Progenitor cell of endocrine pancreas (in vitro differentiated cells): ENCODE results near the gene PTPRB. TPM values are rescaled to one million over a fixed set of nuclear protein-coding genes. Genes with fewer than 3 reads are reported as not detected.

Source experiments
- DNase-seq: peaks from one replicate; pipeline ENCODE4 v3.0.0; 2021; ENCODE audit warnings: low spot score; ENCODE audit not compliant: unreplicated experiment
- H3K27ac Mint-ChIP-seq: 2 replicates; pipeline ENCODE4 v1.8.0; 2021; ENCODE audit warnings: mild to moderate bottlenecking, moderate library complexity, mixed read lengths
- H3K27me3 Mint-ChIP-seq: 2 replicates; pipeline ENCODE4 v1.8.0; 2021; ENCODE audit warnings: mixed read lengths
- H3K36me3 Mint-ChIP-seq: 2 replicates; pipeline ENCODE4 v1.8.0; 2022; ENCODE audit warnings: mixed read lengths; ENCODE audit not compliant: insufficient read depth
- H3K4me1 Mint-ChIP-seq: 2 replicates; pipeline ENCODE4 v1.8.0; 2021; ENCODE audit warnings: low read depth, mixed read lengths
- H3K4me3 Mint-ChIP-seq: 2 replicates; pipeline ENCODE4 v1.8.0; 2021; ENCODE audit warnings: low read depth, mild to moderate bottlenecking, moderate library complexity, mixed read lengths
- H3K9me3 Mint-ChIP-seq: 2 replicates; pipeline ENCODE4 v1.8.0; 2021; ENCODE audit warnings: low read depth, mixed read lengths
- total RNA-seq: library from RNA; stranded (reverse); gene quantifications from 2 replicates; pipeline ENCODE4 v1.2.1, GENCODE V29; 2021
- TF ChIP-seq, protein P1 (sequence below): fragments of 200-600 bp; sonication (generic); IDR thresholded peaks from one replicate; pipeline ENCODE4 v1.5.0; 2021; ENCODE audit warnings: antibody characterized with exemption, mild to moderate bottlenecking; ENCODE audit not compliant: unreplicated experiment

PTPRB gene
- total RNA-seq, 1 donor from 2014 or later = 0.38 TPM

DNA sequence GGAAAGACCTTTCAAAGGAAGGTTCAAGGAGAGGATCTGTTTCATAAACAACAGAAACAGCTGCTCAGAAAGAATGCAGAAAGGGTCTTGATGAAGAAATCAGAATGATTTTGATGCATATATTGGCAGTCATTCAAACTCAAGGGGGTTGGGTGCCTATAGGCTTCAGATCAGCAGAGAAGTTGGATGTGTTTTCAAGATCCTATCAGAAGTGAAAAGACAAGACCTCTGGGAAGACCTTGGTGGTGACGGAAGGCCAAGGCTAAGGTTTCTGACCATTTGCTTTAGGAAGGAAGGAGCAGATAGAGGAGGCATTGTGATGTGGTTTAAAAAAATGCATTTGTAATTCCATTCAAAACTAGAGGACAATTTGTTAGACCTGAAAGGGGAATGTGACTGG, 15.2 kb upstream of the PTPRB start:
- no peaks in the 10 kb centered on the region for H3K36me3 Mint-ChIP-seq
- no peak overlapping the region for H3K4me3 Mint-ChIP-seq
- H3K4me1 Mint-ChIP-seq = no peaks in the 10 kb centered on the region
- TF ChIP-seq, protein P1, sequence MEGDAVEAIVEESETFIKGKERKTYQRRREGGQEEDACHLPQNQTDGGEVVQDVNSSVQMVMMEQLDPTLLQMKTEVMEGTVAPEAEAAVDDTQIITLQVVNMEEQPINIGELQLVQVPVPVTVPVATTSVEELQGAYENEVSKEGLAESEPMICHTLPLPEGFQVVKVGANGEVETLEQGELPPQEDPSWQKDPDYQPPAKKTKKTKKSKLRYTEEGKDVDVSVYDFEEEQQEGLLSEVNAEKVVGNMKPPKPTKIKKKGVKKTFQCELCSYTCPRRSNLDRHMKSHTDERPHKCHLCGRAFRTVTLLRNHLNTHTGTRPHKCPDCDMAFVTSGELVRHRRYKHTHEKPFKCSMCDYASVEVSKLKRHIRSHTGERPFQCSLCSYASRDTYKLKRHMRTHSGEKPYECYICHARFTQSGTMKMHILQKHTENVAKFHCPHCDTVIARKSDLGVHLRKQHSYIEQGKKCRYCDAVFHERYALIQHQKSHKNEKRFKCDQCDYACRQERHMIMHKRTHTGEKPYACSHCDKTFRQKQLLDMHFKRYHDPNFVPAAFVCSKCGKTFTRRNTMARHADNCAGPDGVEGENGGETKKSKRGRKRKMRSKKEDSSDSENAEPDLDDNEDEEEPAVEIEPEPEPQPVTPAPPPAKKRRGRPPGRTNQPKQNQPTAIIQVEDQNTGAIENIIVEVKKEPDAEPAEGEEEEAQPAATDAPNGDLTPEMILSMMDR = no peak
- H3K27ac Mint-ChIP-seq = no peak overlapping the region
- H3K9me3 Mint-ChIP-seq = no peaks in the 10 kb centered on the region
- H3K27me3 Mint-ChIP-seq = peaks cover 3% of the 10 kb centered on the region
- DNase-seq = no peak

DNA sequence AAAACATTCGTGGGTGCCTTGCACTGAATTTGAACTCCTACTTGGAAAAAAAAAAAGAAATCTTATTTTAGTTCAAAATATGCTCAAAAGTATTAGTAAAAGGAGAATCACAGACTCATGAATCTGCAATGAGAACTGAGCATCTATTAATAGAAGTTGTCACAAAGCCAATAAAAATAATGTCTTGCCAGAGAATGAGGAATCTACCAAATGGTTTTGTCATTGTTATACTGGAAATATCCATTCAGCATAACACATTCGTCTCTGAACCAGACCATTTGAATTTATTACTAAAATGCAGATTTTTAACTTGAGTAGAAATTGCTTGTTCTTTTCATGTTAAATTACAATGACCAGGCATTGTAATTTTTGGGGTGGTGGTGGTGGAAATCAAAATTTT, 11.6 kb upstream of the PTPRB start:
- DNase-seq = no peak
- Mint-ChIP-seq H3K4me3 (no peak overlapping the region), H3K4me1 (peaks cover 2% of the 10 kb centered on the region), H3K36me3 (no peaks in the 10 kb centered on the region), H3K27me3 (peaks cover 5% of the 10 kb centered on the region), H3K9me3 (no peaks in the 10 kb centered on the region), H3K27ac (no peak overlapping the region)
- TF ChIP-seq, protein P1 = no peak

DNA sequence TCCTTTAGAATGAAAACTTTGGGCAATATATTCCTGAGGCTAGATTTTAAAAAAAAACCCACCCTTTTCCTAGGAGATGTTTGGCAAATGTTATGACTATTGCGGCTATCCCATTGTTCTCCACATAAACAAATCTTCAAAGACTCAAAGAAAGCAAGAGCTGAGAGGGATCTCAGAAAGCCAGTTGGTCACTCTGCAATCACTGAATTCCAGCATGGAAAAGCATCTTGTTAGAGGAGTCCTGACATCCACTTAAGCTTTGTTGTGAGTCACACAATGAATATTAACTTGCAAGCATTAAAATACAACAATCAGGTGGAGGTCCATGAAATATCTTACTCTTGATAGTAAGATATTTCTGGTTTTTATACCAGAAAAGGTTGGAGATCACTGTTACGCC, 11.0 kb upstream of the PTPRB start:
- no peak overlapping the region for H3K4me3 Mint-ChIP-seq
- no peaks in the 10 kb centered on the region for H3K36me3 Mint-ChIP-seq
- H3K27me3 Mint-ChIP-seq = peaks cover 5% of the 10 kb centered on the region
- H3K27ac Mint-ChIP-seq = no peak overlapping the region
- peaks cover 2% of the 10 kb centered on the region for H3K4me1 Mint-ChIP-seq
- TF ChIP-seq, protein P1 = no peak
- no peaks in the 10 kb centered on the region for H3K9me3 Mint-ChIP-seq
- DNase-seq = no peak

DNA sequence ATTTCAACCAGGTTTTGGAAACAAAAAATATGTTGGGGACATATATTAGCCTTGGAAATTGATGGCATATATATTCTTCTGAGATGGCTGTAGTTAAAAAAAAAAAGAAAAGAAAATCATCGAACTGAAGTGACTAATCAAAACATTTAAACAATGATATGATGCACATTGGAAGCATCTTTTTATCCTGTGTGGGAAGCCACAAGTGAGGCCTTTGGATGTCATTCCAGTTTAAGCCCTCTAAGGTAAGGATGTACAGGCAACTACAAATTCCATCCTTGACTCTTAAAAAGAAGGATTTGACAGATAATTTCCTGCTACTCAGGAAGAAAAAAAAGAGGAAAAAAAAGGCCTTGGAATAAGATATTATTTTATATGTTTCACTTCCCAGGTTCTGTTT, 9.6 kb upstream of the PTPRB start:
- no peaks in the 10 kb centered on the region for H3K36me3 Mint-ChIP-seq
- TF ChIP-seq, protein P1 = no peak
- no peak for DNase-seq
- peaks cover 4% of the 10 kb centered on the region for H3K27me3 Mint-ChIP-seq
- no peak overlapping the region for H3K27ac Mint-ChIP-seq
- H3K4me1 Mint-ChIP-seq = peaks cover 6% of the 10 kb centered on the region
- no peak overlapping the region for H3K4me3 Mint-ChIP-seq
- H3K9me3 Mint-ChIP-seq = no peaks in the 10 kb centered on the region

DNA sequence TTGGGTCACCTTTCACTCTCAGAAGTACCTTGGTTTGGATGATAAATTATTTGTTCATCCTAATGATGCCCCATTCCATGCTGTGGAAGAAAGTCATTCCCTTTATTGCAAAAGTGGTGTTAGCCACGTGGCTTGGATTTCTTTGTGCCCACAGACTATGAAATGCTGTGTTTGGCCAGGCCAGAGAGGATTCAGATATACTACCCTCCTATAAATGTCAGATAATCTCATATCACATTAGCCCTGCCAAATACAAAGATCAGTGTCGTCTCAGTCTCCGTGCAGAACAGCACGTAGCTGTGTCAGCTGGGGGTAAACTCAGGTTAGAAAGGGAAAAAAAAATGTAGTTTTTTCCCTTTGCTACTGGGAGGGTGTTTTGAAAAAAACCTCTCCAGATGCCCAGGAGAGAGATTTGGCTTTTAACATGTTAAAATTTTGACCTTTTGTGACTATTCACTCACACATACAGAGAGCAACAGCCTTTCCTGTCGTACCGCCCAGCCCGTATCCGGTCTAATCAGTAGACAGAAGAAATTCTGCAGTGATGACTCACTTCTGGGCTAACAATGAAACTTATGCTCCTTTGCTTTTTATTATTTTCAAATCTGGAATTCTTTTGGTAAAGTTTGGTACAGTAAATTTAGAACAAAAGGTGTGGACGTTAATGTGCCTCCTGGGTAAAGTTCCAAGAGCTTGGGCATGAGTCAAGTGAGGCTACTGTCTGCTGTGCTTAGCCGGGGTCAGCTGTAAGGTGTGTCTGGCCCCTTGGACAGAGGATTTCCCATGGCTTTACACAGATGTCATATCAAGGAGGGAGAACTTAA, 8.5 kb upstream of the PTPRB start:
- no peaks in the 10 kb centered on the region for H3K36me3 Mint-ChIP-seq
- peaks cover 6% of the 10 kb centered on the region for H3K27me3 Mint-ChIP-seq
- H3K9me3 Mint-ChIP-seq = no peaks in the 10 kb centered on the region
- DNase-seq = no peak
- H3K4me3 Mint-ChIP-seq = no peak overlapping the region
- peak overlapping the region; percentile 86 for H3K27ac Mint-ChIP-seq
- peaks cover 6% of the 10 kb centered on the region for H3K4me1 Mint-ChIP-seq
- TF ChIP-seq, protein P1 = no peak
